NB4 (cell line): ENCODE data around the gene RCL1.

ENCODE experiments used
- TF ChIP-seq, protein P1 (sequence below): IDR thresholded peaks from one replicate; pipeline ENCODE4 v1.5.1; 2012; ENCODE audit warnings: low read depth, low read length
- TF ChIP-seq, protein P2 (sequence below): IDR thresholded peaks from 2 replicates; pipeline ENCODE4 v1.6.1; 2011; ENCODE audit warnings: low read depth, low read length

DNA sequence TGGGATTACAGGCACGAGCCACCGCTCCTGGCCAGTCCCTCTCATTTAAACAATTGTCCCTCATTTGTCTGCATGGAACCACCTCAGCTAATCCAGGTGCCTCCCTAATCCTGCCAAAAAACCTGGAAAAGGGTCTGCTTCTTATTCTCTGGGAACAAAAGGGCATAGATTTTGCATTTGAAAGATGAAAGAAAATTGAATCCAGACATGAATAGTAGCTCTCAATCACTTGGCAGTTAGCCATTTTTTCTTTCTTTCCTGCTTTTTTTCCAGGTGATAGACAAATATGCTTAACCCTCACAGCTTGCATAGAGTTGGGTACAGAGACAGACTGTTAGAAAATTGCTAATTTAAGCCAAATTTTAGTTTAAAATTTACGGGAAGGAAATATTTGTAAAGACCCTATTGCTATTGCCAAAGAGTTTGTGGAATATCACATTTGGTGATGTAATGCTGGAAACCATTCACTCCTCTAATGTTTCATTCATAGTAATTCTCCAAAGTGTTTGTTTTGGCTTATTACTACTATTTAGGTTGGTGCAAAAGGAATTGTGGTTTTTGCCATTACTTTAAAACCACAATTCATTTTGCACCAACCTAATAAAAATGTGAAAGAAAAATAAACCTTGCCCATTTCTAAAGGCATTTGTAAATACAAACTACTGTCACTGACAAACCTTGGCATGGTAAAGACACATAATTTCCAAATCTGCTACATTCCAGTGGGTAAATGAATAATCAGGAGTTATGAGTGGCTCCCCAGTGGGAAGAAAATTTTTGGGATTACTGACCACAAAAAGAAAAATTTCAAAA, 111.8 kb downstream of the RCL1 start:
- TF ChIP-seq, protein P1, sequence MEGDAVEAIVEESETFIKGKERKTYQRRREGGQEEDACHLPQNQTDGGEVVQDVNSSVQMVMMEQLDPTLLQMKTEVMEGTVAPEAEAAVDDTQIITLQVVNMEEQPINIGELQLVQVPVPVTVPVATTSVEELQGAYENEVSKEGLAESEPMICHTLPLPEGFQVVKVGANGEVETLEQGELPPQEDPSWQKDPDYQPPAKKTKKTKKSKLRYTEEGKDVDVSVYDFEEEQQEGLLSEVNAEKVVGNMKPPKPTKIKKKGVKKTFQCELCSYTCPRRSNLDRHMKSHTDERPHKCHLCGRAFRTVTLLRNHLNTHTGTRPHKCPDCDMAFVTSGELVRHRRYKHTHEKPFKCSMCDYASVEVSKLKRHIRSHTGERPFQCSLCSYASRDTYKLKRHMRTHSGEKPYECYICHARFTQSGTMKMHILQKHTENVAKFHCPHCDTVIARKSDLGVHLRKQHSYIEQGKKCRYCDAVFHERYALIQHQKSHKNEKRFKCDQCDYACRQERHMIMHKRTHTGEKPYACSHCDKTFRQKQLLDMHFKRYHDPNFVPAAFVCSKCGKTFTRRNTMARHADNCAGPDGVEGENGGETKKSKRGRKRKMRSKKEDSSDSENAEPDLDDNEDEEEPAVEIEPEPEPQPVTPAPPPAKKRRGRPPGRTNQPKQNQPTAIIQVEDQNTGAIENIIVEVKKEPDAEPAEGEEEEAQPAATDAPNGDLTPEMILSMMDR = no peak
- TF ChIP-seq, protein P2, sequence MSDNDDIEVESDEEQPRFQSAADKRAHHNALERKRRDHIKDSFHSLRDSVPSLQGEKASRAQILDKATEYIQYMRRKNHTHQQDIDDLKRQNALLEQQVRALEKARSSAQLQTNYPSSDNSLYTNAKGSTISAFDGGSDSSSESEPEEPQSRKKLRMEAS = no peak
